GM18520 (cell line): ENCODE measurements around the gene CNIH1.
A peak's percentile ranks its signal among the peaks of the same experiment; 100 is the strongest.

Source experiments
- ATAC-seq: cut with Tn5 transposase; IDR thresholded peaks from one replicate; pipeline ENCODE4 v1.9.1; 2021; ENCODE audit not compliant: unreplicated experiment

Gene CNIH1

GRCh38 chr14:54440873-54441868 lies at the start of gene CNIH1:
CNIH1 (minus strand) TSS chr14:54441374; CDS start chr14:54441327, 47 bp downstream.
- ATAC-seq, result peak; percentile 83

DNA sequence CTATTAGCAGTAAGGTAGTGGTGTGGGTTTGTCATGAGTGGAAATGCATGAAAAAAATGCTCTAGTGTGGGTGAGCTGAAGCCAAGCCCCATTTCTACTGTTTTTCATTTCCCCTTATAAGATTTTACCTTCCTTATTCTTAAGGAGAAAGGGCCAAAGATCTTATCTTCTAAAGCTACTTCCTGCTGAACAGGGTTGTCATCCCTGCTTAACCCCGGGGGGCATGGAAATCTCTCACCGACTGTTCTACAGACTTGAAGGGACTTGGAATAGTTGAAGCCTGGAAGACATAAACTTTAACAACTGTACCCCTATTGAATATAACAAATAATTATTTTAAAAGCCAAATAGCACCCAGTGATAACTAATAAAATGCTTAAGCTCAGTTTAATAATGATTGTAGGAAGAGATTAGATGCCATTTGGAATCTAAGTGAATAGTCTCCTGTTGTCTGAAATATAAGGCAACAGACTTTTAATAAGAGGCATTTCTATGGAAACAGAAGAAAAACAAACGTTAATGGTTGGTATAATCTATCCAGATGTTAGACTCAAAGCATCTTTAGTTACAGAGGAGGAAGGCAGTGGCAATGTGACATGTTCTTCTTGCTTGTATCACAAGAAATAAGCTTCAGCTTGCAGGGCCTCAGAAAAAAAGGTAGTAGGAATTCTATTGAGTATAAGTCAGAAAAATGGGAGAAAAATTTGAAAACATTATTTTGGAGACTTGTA lies 49.4 kb upstream of the CNIH1 start:
- ATAC-seq, result no peak

GRCh38 chr14:54489731-54490444 lies 48.7 kb upstream of the CNIH1 start:
- no peak for ATAC-seq

GRCh38 chr14:54489318-54489683 lies 48.1 kb upstream of the CNIH1 start:
- ATAC-seq, result no peak

DNA sequence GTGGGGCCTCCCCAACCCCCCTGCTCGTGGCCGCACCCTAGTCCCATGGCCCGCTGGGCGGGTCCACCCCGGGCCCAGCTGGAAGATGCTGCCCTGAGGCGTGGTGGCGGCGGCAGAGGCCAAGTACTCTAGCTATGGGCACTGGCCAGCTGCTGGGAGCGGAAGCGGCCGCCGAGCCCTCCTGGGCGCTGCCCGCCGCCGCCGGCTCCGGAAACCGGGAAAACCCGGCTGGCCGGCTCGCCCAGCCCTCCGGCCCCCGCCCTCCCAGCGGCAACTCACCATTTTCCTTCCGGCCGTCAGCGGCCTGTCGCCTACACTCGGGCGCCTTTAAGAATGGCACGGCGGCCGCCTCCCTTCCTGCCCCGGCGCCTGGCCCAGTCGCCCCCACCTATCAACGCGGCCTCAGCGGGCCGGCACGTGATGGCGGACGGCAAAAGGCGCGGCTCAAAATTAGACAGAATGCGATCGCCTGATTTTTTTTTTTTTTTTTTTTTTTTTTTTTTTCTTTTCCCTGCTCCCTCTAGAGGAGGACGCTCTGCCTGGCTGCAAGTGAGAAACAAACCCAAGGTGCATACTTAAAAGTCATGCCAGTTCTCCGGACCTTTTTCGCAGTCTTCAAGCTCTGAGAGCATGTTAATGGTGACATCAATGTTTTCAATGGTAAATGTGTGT lies 47.6 kb upstream of the CNIH1 start, which contains the start of gene GMFB:
GMFB (minus strand) TSS at position 335 of the 672 bp plus-strand sequence; CDS start at position 282, 53 bp downstream.
- peak; percentile 89 for ATAC-seq

DNA sequence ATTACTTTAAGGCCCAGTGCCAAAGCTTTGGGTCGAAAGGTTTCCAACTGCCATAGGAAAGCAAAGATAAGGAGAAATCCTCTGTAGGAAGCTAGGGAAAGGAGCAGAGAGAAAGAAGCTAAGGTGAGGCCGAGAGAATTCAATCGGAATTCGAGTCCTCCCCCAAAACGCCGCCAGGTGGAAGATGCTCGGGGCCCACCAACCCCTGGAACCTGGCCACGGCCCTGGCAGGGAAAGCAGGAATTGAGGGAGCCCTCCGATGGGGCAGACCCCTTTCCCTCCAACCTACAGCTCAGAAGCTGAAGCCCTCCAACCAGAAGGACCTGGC lies 47.1 kb upstream of the CNIH1 start:
- no peak for ATAC-seq

DNA sequence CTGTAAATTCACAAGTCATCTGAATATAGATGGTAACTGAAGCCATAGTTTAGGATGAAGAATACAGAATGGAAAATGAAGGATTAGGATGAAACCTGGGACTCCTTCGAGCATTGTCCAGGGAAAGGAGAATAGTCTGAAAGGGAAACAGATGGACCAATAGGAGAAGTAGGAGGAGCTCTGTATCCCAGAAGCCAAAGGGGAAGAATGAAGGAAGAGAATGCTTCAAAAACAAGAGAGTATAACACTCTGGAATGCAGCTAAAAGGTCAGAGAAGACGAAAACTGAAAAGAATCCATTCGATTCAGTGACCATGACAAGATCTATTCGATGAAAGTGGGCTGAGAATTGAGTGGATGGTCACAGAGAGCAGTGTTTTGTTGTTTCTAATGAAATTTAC lies 46.6 kb upstream of the CNIH1 start:
- ATAC-seq, result no peak

- no peak for ATAC-seq
These were observed 45.5 kb upstream of the CNIH1 start for GRCh38 chr14:54486685-54487084.

DNA sequence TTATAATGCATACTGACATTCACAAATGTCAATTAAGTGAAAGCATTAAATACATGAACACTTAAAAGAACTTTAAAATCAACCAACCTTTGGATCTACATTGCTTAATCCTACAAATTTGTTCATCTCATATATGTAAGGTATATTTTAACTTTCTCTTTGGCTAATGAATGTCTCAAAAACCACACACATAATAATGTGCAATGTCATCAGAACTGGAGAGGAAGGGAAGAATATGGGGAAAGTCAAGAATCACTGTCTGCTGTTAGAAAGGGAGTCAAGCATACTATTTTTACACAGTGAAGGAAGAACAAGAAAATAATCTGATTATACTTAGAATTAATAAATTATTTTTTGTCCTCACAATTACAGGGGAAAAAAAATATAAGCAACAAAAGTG lies 42.7 kb upstream of the CNIH1 start:
- no peak for ATAC-seq

DNA sequence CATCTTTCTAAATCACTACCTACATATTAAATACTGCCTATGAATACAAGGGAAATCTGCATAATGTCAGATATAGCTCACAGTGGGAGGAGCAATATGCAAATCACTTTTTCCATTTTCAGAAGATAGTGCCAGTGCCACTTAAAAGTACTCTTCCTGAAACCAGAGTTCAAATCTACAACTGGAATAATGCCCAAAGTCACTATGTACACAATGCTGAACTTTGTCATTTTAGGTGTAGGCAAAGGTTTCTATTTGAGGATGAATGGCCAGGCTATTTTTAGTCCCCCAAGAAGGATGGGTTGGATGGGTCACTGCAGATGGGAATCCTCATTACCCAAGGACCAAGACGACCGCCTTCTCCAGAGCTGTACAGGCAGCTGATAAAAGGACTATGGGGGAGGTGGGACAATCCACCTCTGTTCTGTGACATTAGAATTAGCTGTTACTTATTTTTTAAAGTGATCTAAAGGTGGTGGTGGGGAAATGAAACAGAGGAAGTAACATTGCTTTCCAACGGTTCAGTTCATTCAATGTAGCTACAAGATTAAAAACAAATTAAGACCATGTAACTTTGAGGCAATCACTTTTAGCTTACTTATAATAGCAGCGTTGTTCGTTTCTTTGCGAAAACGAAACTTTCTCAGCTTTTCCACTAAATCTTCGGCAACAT lies 42.0 kb upstream of the CNIH1 start:
- no peak for ATAC-seq

- no peak for ATAC-seq
These were observed 40.5 kb upstream of the CNIH1 start for GRCh38 chr14:54481695-54482094.

GRCh38 chr14:54480830-54481562 lies 39.8 kb upstream of the CNIH1 start:
- ATAC-seq, result no peak

GRCh38 chr14:54478636-54479215 lies 37.6 kb upstream of the CNIH1 start:
- ATAC-seq, result no peak

GRCh38 chr14:54475911-54476310 lies 34.7 kb upstream of the CNIH1 start:
- ATAC-seq, result no peak

GRCh38 chr14:54475187-54475899 lies 34.2 kb upstream of the CNIH1 start:
- no peak for ATAC-seq

DNA sequence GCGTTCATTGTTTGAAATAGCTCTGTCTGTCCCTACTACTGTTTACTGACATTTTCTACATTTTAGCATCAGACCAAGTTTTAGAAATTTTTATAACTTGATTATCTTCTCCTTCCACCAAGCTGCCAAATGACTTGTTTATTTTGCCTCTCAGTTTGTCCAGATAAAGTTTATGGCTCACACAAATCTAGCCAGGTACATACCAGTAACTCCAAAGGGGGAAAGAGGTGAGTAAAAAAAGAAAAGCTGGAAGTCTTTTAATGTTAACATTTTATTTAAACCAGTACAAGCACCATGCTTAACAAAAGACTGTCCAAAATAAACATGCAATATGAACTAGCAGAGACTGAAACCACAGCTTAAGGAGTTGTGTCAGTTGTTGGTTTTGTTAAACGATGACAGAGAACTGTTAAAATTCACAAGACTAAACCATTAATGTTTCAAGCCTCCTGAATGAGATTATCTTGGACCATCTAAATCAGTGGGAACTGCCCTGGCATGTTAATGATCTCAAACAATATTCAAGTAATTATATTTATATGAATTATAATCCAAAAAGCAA lies 33.1 kb upstream of the CNIH1 start:
- no peak for ATAC-seq

DNA sequence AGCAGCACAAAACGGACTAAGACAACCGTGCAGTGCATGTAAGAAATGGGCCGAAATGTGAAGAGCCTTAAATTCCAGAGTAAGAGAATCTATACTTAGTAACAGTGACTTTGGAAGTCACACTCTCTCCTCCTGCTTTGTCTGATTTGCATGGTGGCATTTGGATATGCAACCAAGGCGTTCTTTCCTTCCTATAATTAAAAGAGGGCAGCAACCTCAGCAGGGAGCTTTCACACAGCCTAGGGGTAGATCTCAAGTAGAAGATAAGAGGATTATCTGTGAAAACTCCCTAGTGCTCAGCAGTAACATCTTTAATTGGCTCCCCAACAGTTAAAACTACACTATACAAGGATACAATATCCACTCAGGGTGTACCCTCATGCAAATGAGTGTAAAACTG lies 31.1 kb upstream of the CNIH1 start:
- no peak for ATAC-seq

DNA sequence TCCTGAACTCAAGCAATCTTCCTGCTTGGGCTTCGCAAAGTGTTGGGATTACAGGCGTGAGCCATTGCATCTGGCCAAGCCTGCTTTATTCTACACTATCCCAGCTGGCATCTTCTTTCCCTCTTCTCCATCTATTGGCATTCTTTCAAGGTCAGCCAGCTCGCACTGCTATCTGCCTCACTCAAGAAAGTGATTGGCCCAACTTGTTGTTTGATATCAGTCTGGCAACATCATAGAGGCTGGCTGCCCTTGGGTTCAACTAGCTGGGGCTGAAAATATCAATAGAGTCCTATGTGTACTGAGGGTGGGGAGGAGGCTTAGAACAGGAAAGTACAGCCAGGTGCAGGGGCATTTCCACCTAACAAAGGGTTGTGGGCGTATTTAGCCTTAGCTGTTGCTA lies 30.5 kb upstream of the CNIH1 start:
- ATAC-seq, result no peak
